Fibroblast of the aortic adventitia (primary cell): ENCODE measurements around the gene PARVB. TPM values are rescaled to one million over a fixed set of nuclear protein-coding genes. Genes with fewer than 3 reads are reported as not detected.
A peak's percentile ranks its signal among the peaks of the same experiment; 100 is the strongest.
"Not testable (repeated sequence)": the region's sequence is repeated elsewhere in the genome, so short reads cannot be mapped to it uniquely, and the experiment has no call there.

ENCODE experiments used
- DNase-seq: peaks from one replicate; pipeline ENCODE4 v3.0.0-alpha.2; 2010; ENCODE audit warnings: low read depth
- H3K4me3 ChIP-seq: 2 replicates; pipeline ENCODE4 v1.5.1; 2011; ENCODE audit warnings: low read depth, mild to moderate bottlenecking, control low read depth, low read length, moderate library complexity
- CTCF ChIP-seq: IDR thresholded peaks from 2 replicates; pipeline ENCODE4 v1.5.1; 2011; ENCODE audit warnings: mild to moderate bottlenecking, low read length, control low read depth, inconsistent platforms; ENCODE audit not compliant: insufficient read depth
- total RNA-seq: library from RNA; depleted of rRNA; stranded (reverse); fragments of >200 nt; gene quantifications from 2 replicates; pipeline ENCODE4 v1.2.3, GENCODE V29; 2012; ENCODE audit warnings: low replicate concordance

PARVB gene
- total RNA-seq, 1 donor = 30.6 TPM

GRCh38 chr22:44003405-44004103 is 20.5 kb upstream of the PARVB start:
- TF ChIP-seq CTCF = peak; percentile 21
- DNase-seq = no peak
- H3K4me3 ChIP-seq = no peak overlapping the region

GRCh38 chr22:44004104-44004460 is 20.0 kb upstream of the PARVB start:
- no peak for DNase-seq
- H3K4me3 ChIP-seq = no peak overlapping the region
- no peak for TF ChIP-seq CTCF

- no peak for DNase-seq
- no peak for TF ChIP-seq CTCF
- H3K4me3 ChIP-seq = no peak overlapping the region
Observed at GRCh38 chr22:44005524-44005923, 18.6 kb upstream of the PARVB start.

- TF ChIP-seq CTCF = no peak
- no peak overlapping the region for H3K4me3 ChIP-seq
- no peak for DNase-seq
Observed at GRCh38 chr22:44012162-44012561, 11.9 kb upstream of the PARVB start.

- no peak for DNase-seq
- H3K4me3 ChIP-seq = no peak overlapping the region
- TF ChIP-seq CTCF = no peak
Observed at GRCh38 chr22:44012591-44012990, 11.5 kb upstream of the PARVB start.

GRCh38 chr22:44014241-44014640 is 9.9 kb upstream of the PARVB start:
- TF ChIP-seq CTCF = no peak
- no peak overlapping the region for H3K4me3 ChIP-seq
- DNase-seq = no peak

GRCh38 chr22:44016586-44016985 is 7.5 kb upstream of the PARVB start:
- DNase-seq, H3K4me3 ChIP-seq: not testable (repeated sequence)
